C4-2B (cell line): Measurements from ENCODE around the gene CNTN5.

ENCODE experiments used
- H3K27ac ChIP-seq: fragments of 450-650 bp; 2 replicates; pipeline ENCODE4 v1.5.1; 2017
- CTCF ChIP-seq: fragments of 450-650 bp; conservative IDR thresholded peaks from 2 replicates; pipeline ENCODE4 v1.5.1; 2017; ENCODE audit warnings: mild to moderate bottlenecking
- ZFX ChIP-seq: fragments of 450-650 bp; IDR thresholded peaks from 2 replicates; pipeline ENCODE4 v1.6.1; 2017

The CNTN5 gene

GRCh38 chr11:99418927-99419720 is 398.4 kb downstream of the CNTN5 start:
- no peak overlapping the region for H3K27ac ChIP-seq
- TF ChIP-seq ZFX (no peak), CTCF (peak; percentile 27)

- no peak overlapping the region for H3K27ac ChIP-seq
- TF ChIP-seq ZFX (no peak), CTCF (no peak)
Observed at GRCh38 chr11:99419991-99420390, 399.2 kb downstream of the CNTN5 start.

- TF ChIP-seq CTCF (no peak), ZFX (no peak)
Observed at GRCh38 chr11:99422581-99423427, 402.1 kb downstream of the CNTN5 start.

GRCh38 chr11:99423428-99423983 is 402.8 kb downstream of the CNTN5 start:
- no peak overlapping the region for H3K27ac ChIP-seq
- TF ChIP-seq CTCF = no peak
- no peak for TF ChIP-seq ZFX

More at GRCh38 chr11:99422581-99423427, 402.1 kb downstream of the CNTN5 start:
- H3K27ac ChIP-seq = no peak overlapping the region

- H3K27ac ChIP-seq = no peak overlapping the region
- TF ChIP-seq ZFX (no peak), CTCF (no peak)
Observed at GRCh38 chr11:99424313-99425084, 403.8 kb downstream of the CNTN5 start.

- no peak overlapping the region for H3K27ac ChIP-seq
- TF ChIP-seq ZFX (no peak), CTCF (no peak)
Observed at GRCh38 chr11:99425596-99425995, 404.8 kb downstream of the CNTN5 start.
